Neural cell (in vitro differentiated cells): ENCODE measurements around the gene PRMT6. TPM values are rescaled to one million over a fixed set of nuclear protein-coding genes. Genes with fewer than 3 reads are reported as not detected.

ENCODE experiments used
- H2AFZ ChIP-seq: fragments of 200-600, 300-800 bp; sonication (generic), shearing (Covaris generic); 2 replicates; pipeline ENCODE4 v1.6.0; 2014; ENCODE audit warnings: low read depth, mild to moderate bottlenecking, antibody characterized with exemption, low read length, moderate library complexity
- H3F3A ChIP-seq: fragments of 200-600 bp; shearing (Covaris generic); 2 replicates; pipeline ENCODE4 v1.6.1; 2016; ENCODE audit warnings: mild to moderate bottlenecking, moderate library complexity, mixed read lengths, antibody characterized with exemption, low read length; ENCODE audit not compliant: insufficient read depth, poor library complexity, severe bottlenecking
- H3K27ac ChIP-seq: fragments of 200-600, 300-800 bp; sonication (generic), shearing (Covaris generic); 2 replicates; pipeline ENCODE4 v1.5.1; 2014; ENCODE audit warnings: mild to moderate bottlenecking, low read length, moderate library complexity
- H3K27me3 ChIP-seq: fragments of 300-800, 200-600 bp; sonication (generic), shearing (Covaris generic); 2 replicates; pipeline ENCODE4 v1.6.0; 2014; ENCODE audit warnings: mild to moderate bottlenecking, low read depth, low read length, moderate library complexity; ENCODE audit not compliant: insufficient read depth
- H3K36me3 ChIP-seq: fragments of 300-800, 200-600 bp; sonication (generic), shearing (Covaris generic); 2 replicates; pipeline ENCODE4 v1.5.1; 2014; ENCODE audit warnings: mild to moderate bottlenecking, antibody characterized with exemption, low read length, moderate library complexity; ENCODE audit not compliant: insufficient read depth
- H3K4me2 ChIP-seq: fragments of 300-800, 200-600 bp; sonication (generic), shearing (Covaris generic); 2 replicates; pipeline ENCODE4 v1.6.0; 2014; ENCODE audit warnings: mild to moderate bottlenecking, low read length
- H3K4me3 ChIP-seq: fragments of 300-800, 200-600 bp; sonication (generic), shearing (Covaris generic); 2 replicates; pipeline ENCODE4 v1.5.1; 2014; ENCODE audit warnings: mild to moderate bottlenecking, low read length, moderate library complexity
- H3K79me2 ChIP-seq: fragments of 200-600 bp; shearing (Covaris generic); replicated peaks from 2 replicates; pipeline ENCODE4 v1.6.0; 2014; ENCODE audit warnings: mild to moderate bottlenecking, low read length, moderate library complexity; ENCODE audit not compliant: insufficient read depth
- H3K9ac ChIP-seq: fragments of 300-800, 200-600 bp; sonication (generic), shearing (Covaris generic); 2 replicates; pipeline ENCODE4 v1.6.1; 2016; ENCODE audit warnings: mild to moderate bottlenecking, low read length, mixed read lengths
- H3K9me2 ChIP-seq: fragments of 200-600 bp; shearing (Covaris generic); 2 replicates; pipeline ENCODE4 v1.6.1; 2016; ENCODE audit warnings: mild to moderate bottlenecking, low read length, mixed read lengths; ENCODE audit not compliant: insufficient read depth
- H3K9me3 ChIP-seq: fragments of 200-600, 300-800 bp; sonication (generic), shearing (Covaris generic); 2 replicates; pipeline ENCODE4 v1.6.1; 2016; ENCODE audit warnings: mild to moderate bottlenecking, mixed run types, low read length, moderate library complexity, mixed read lengths
- H4K20me1 ChIP-seq: fragments of 200-600 bp; shearing (Covaris generic); 2 replicates; pipeline ENCODE4 v1.6.1; 2016; ENCODE audit warnings: mild to moderate bottlenecking, mixed run types; ENCODE audit not compliant: insufficient read depth
- CTCF ChIP-seq: fragments of 450-650 bp; IDR thresholded peaks from 2 replicates; pipeline ENCODE4 v1.5.1; 2014; ENCODE audit warnings: antibody characterized with exemption, mild to moderate bottlenecking, moderate library complexity; ENCODE audit not compliant: poor library complexity, severe bottlenecking
- EP300 ChIP-seq: fragments of 450-650 bp; conservative IDR thresholded peaks from 2 replicates; pipeline ENCODE4 v1.6.1; 2014; ENCODE audit warnings: antibody characterized with exemption, mild to moderate bottlenecking, moderate library complexity; ENCODE audit not compliant: poor library complexity, severe bottlenecking
- EZH2 ChIP-seq: fragments of 200-600, 300-800 bp; shearing (Covaris generic), sonication (generic); IDR thresholded peaks from 2 replicates; pipeline ENCODE4 v1.6.1; 2014; ENCODE audit warnings: antibody characterized with exemption, low read length, borderline replicate concordance, mild to moderate bottlenecking; ENCODE audit not compliant: insufficient read depth, poor library complexity, severe bottlenecking
- MXI1 ChIP-seq: fragments of 450-650 bp; conservative IDR thresholded peaks from 2 replicates; pipeline ENCODE4 v1.6.1; 2014; ENCODE audit warnings: antibody characterized with exemption, mild to moderate bottlenecking; ENCODE audit not compliant: poor library complexity, severe bottlenecking
- POLR2AphosphoS5 ChIP-seq: IDR thresholded peaks from 2 replicates; pipeline ENCODE4 v1.6.1; 2012
- RAD21 ChIP-seq: fragments of 450-650 bp; conservative IDR thresholded peaks from 2 replicates; pipeline ENCODE4 v1.6.1; 2014; ENCODE audit warnings: antibody characterized with exemption, mild to moderate bottlenecking, moderate library complexity
- REST ChIP-seq: IDR thresholded peaks from 2 replicates; pipeline ENCODE4 v1.6.1; 2012; ENCODE audit warnings: borderline replicate concordance
- SMC3 ChIP-seq: fragments of 450-650 bp; conservative IDR thresholded peaks from 2 replicates; pipeline ENCODE4 v1.6.1; 2014; ENCODE audit warnings: antibody characterized with exemption, mild to moderate bottlenecking, moderate library complexity; ENCODE audit not compliant: poor library complexity
- TAF1 ChIP-seq: IDR thresholded peaks from 2 replicates; pipeline ENCODE4 v1.6.1; 2012; ENCODE audit warnings: low read depth
- polyA plus RNA-seq: library from polyadenylated mRNA; depleted of rRNA; stranded (reverse); fragments of >200 nt; gene quantifications from 2 replicates; pipeline ENCODE4 v1.2.3, GENCODE V29; 2014

Gene PRMT6
- polyA plus RNA-seq, 1 donor from 2014 or later = 19.0 TPM

- TF ChIP-seq RAD21 (no peak), EZH2 (no peak), TAF1 (no peak), REST (no peak), CTCF (no peak), EP300 (no peak), POLR2AphosphoS5 (no peak), SMC3 (no peak), MXI1 (no peak)
- no peak overlapping the region for H3K27ac ChIP-seq
- H2AFZ ChIP-seq = no peak overlapping the region
- no peaks in the 10 kb centered on the region for H4K20me1 ChIP-seq
- H3K36me3 ChIP-seq = no peaks in the 10 kb centered on the region
- H3K27me3 ChIP-seq = no peaks in the 10 kb centered on the region
- no peak overlapping the region for H3K4me2 ChIP-seq
- no peaks in the 10 kb centered on the region for H3K79me2 ChIP-seq
- no peaks in the 10 kb centered on the region for H3F3A ChIP-seq
- no peak overlapping the region for H3K4me3 ChIP-seq
- H3K9me2 ChIP-seq = no peaks in the 10 kb centered on the region
- H3K9ac ChIP-seq = no peak overlapping the region
- H3K9me3 ChIP-seq = no peaks in the 10 kb centered on the region
Observed at GRCh38 chr1:107095647-107096046, 39.2 kb downstream of the PRMT6 start.

- H3K9me3 ChIP-seq = no peaks in the 10 kb centered on the region
- H3K79me2 ChIP-seq = no peaks in the 10 kb centered on the region
- H3F3A ChIP-seq = no peaks in the 10 kb centered on the region
- H3K4me3 ChIP-seq = no peak overlapping the region
- H3K9ac ChIP-seq = no peak overlapping the region
- H3K9me2 ChIP-seq = no peaks in the 10 kb centered on the region
- no peak overlapping the region for H2AFZ ChIP-seq
- no peak overlapping the region for H3K4me2 ChIP-seq
- H3K27me3 ChIP-seq = no peaks in the 10 kb centered on the region
- no peaks in the 10 kb centered on the region for H4K20me1 ChIP-seq
- H3K36me3 ChIP-seq = no peaks in the 10 kb centered on the region
- H3K27ac ChIP-seq = no peak overlapping the region
- TF ChIP-seq CTCF = no peak
- no peak for TF ChIP-seq EP300
- TF ChIP-seq POLR2AphosphoS5 = no peak
- TF ChIP-seq EZH2 = no peak
- no peak for TF ChIP-seq TAF1
- no peak for TF ChIP-seq SMC3
- no peak for TF ChIP-seq REST
Observed at GRCh38 chr1:107096690-107097089, 40.2 kb downstream of the PRMT6 start.
